ENCODE measurements around the gene ACVR1B. TPM values are rescaled to one million over a fixed set of nuclear protein-coding genes. Genes with fewer than 3 reads are reported as not detected.

ACVR1B gene
- total RNA-seq, 2 donors from 2014 or later, result 7.2 to 8.4 TPM

DNA sequence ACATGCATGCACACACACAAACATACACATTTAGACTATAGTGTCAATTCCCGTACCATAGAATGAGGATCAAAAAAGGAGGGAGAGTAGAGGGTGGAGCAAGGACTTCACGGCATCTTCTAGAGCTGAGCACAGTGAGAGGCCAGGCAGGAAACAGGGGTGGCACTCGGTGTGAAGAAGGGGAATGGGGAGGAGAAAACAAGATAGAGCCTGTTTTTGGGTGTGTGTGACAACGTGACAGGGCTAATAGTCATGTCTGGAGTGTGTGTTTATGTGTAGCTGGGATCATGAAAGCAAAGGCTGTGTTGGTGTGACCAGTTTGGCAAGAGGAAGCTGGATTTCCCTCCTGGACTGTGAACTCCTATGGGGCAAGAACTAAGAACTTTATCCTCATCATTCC lies 9.9 kb upstream of the ACVR1B start:
- H3K36me3 Mint-ChIP-seq (ENCODE audit: insufficient read depth in 2 of 2), result peaks cover 6 to 12% of the 10 kb centered on the region in 2 donors
- ATAC-seq (replicated peaks in 1 of 2), result no peak
- no peak for DNase-seq
- H3K27ac Mint-ChIP-seq, result no peak overlapping the region
- peaks cover 5 to 9% of the 10 kb centered on the region in 2 donors for H3K9me3 Mint-ChIP-seq
- no peak overlapping the region for H3K4me3 Mint-ChIP-seq
- no peaks in the 10 kb centered on the region for H3K4me1 Mint-ChIP-seq (ENCODE audit: low read depth)
- peaks cover 6% of the 10 kb centered on the region for H3K27me3 Mint-ChIP-seq (ENCODE audit: low read depth)

DNA sequence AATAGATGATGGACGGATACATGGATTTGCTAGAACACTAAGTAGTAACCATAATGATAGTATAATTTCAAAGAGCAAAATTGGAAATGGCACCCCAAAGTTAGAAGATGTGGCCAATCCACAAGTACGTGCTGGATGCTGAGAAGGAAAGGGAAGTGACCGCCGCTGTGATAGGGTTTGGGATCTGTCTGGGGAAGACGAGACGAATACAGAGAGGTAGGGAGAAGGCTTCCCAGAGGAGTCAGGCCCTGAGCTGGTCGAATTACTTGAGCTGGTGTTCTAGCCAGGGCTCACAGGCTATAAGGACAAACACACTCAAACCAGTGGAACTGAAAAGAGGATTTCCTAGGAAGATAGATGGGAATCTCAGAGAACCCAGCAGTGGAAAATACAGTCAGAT lies 9.4 kb upstream of the ACVR1B start:
- Mint-ChIP-seq H3K9me3 (peaks cover 5 to 9% of the 10 kb centered on the region in 2 donors), H3K27ac (no peak overlapping the region), H3K27me3 (ENCODE audit: low read depth) (peaks cover 6% of the 10 kb centered on the region), H3K36me3 (ENCODE audit: insufficient read depth in 2 of 2) (peaks cover 6 to 13% of the 10 kb centered on the region in 2 donors), H3K4me3 (no peak overlapping the region), H3K4me1 (ENCODE audit: low read depth) (no peaks in the 10 kb centered on the region)
- ATAC-seq (replicated peaks in 1 of 2), result no peak
- DNase-seq, result no peak

DNA sequence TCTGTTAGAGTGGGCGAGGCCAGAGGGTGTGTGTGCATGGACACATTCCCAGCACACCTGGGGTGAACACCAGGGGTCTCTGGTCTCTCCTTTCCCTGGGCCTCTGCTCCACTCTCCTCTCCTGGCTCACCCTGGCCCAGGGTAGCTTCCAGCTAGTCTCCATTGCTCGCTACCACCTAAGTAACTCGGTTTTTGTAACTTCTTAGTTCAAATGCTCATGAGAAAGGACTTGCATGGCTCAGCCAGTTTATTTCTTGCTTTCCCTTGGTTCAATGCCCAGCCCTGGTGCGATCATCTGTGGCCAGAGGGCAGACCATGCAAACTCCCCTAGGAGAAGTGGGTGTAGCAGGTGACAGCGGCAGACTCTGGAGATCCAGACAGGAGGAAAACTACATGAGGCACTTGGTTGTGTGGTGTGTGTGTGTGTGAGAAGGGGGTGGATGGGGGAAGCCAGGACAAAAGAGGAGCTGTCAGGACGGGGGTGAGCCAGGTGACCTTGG lies 8.9 kb upstream of the ACVR1B start:
- H3K9me3 Mint-ChIP-seq, result peaks cover 5 to 9% of the 10 kb centered on the region in 2 donors
- H3K36me3 Mint-ChIP-seq (ENCODE audit: insufficient read depth in 2 of 2), result peaks cover 6 to 13% of the 10 kb centered on the region in 2 donors

DNA sequence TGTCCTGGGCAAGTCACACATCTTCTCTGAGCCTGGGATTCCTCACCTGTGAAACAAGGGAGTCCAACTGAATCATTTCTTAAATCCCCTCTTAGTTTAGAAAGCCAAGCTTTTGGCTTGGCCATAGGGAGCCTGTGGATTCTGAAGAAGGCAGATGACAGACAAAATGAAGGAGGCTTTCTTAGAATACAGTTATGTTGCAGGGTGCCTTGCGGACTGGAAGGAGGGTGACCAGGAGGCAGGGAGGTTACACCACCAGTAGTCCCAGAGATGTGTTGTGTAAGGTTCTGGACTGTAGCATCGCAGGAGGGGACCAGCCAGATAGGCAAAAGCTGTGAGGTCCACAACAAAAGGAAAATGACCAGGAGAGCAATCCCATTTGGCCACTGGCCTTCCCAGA lies 8.2 kb upstream of the ACVR1B start:
- Mint-ChIP-seq H3K4me3 (no peak overlapping the region), H3K27me3 (ENCODE audit: low read depth) (peaks cover 17% of the 10 kb centered on the region), H3K9me3 (peaks cover 5 to 9% of the 10 kb centered on the region in 2 donors), H3K4me1 (ENCODE audit: low read depth) (no peaks in the 10 kb centered on the region), H3K27ac (no peak overlapping the region), H3K36me3 (ENCODE audit: insufficient read depth in 2 of 2) (peaks cover 6 to 13% of the 10 kb centered on the region in 2 donors)
- ATAC-seq (replicated peaks in 1 of 2), result no peak
- DNase-seq, result no peak

More for the DNA sequence above, 8.9 kb upstream of the ACVR1B start:
- Mint-ChIP-seq H3K4me1 (ENCODE audit: low read depth) (no peaks in the 10 kb centered on the region), H3K27me3 (ENCODE audit: low read depth) (peaks cover 11% of the 10 kb centered on the region), H3K27ac (no peak overlapping the region), H3K4me3 (no peak overlapping the region)
- no peak for DNase-seq
- ATAC-seq (replicated peaks in 1 of 2), result no peak

DNA sequence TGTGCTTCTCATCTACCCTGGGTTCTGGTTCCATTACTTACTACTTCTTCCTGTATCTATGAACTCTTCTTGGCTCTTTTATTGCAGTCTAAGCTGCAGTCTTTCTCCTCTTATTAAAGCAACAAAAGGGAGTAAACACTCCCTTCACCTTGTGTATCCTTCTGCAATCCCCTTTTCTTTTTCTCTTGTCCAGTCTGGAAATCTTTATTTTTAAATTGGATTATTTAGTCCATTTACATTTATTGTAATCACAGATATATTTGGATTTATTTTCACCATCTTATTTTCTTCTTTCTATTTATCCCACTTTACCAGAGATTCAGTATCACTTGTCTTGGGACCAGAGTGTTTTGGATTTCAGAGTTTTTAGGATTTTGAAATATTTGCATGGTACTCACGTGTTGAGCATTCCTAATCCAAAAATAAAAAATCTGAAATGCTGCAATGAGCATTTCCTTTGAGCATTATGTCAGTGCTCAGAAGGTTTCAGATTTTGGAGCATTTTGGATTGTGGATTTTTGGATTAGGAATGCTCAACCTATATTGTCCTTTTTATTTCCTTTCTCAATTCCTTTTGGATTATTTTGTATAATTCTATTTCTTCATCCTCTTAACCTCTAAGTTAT lies 6.8 kb upstream of the ACVR1B start:
- peaks cover 23% of the 10 kb centered on the region for H3K27me3 Mint-ChIP-seq (ENCODE audit: low read depth)
- no peaks in the 10 kb centered on the region for H3K4me1 Mint-ChIP-seq (ENCODE audit: low read depth)
- H3K9me3 Mint-ChIP-seq, result peaks cover 5 to 9% of the 10 kb centered on the region in 2 donors
- peaks cover 6 to 13% of the 10 kb centered on the region in 2 donors for H3K36me3 Mint-ChIP-seq (ENCODE audit: insufficient read depth in 2 of 2)
- H3K27ac Mint-ChIP-seq, result no peak overlapping the region
- no peak for ATAC-seq (replicated peaks in 1 of 2)
- no peak overlapping the region for H3K4me3 Mint-ChIP-seq
- DNase-seq, result no peak

DNA sequence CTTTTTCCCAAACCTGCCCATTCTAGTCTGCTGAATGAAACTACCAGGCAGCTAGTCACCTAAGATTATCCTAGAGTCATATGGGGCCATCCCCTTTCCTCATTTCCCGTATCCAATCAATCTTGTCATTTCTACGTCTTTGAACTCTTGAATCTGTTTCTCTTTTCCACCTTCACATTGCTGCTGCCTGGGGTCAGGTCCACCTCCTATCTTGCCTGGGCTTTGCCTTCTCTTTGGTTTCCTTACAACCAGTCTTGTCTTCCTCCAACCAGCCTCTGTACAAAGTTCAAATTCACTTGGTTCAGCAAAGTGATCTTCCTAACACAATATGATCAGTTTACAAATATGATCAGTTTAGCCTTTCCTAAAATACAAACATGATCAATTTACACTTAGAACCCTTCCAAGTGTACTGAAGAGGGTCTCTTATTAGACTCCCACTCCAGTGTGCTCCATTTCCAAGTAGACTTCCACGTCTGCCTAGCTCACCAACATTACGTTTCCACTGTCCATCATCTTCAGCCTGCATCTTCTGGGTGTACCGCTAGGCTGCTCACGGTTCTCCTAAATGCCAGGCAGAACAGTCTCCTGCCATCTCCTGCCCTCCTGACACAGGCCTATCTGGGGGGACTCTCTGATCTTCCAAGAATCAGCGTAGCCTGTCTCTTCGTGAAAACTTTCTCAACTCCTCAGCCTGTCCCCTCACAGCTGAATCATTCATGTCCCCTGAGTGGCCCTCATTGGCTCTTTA lies 4.1 kb upstream of the ACVR1B start:
- DNase-seq (no peak), ATAC-seq (replicated peaks in 1 of 2) (no peak)
- Mint-ChIP-seq H3K27ac (no peak overlapping the region), H3K4me1 (ENCODE audit: low read depth) (peaks cover 7% of the 10 kb centered on the region), H3K9me3 (peaks cover 5 to 9% of the 10 kb centered on the region in 2 donors), H3K4me3 (no peak overlapping the region), H3K36me3 (ENCODE audit: insufficient read depth in 2 of 2) (peaks cover 6 to 13% of the 10 kb centered on the region in 2 donors), H3K27me3 (ENCODE audit: low read depth) (peaks cover 23% of the 10 kb centered on the region)

DNA sequence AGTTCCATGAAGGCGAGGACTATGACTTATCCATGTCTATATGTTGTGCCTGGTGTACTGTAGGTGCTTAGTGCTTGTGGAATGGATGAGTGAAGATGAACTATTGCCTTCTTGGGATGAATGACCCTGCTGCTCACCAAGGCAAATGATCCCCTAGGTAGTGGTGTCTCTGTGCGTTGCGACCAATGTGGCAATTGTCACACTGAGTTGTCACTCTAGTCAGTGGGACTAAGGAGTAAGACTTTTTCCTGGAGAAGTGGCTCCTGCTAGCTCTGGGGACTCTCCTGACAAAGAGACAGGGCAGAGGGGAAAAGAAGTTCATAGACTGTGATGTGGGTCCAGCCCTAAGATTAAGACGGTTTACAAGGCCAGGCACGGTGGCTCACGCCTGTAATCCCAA lies 3.4 kb upstream of the ACVR1B start:
- peaks cover 6 to 13% of the 10 kb centered on the region in 2 donors for H3K36me3 Mint-ChIP-seq (ENCODE audit: insufficient read depth in 2 of 2)
- DNase-seq, result no peak
- peaks cover 23% of the 10 kb centered on the region for H3K27me3 Mint-ChIP-seq (ENCODE audit: low read depth)
- H3K9me3 Mint-ChIP-seq, result peaks cover 5 to 9% of the 10 kb centered on the region in 2 donors
- no peak for ATAC-seq (replicated peaks in 1 of 2)
- H3K4me1 Mint-ChIP-seq (ENCODE audit: low read depth), result peaks cover 13% of the 10 kb centered on the region
- H3K27ac Mint-ChIP-seq, result no peak overlapping the region
- no peak overlapping the region for H3K4me3 Mint-ChIP-seq

DNA sequence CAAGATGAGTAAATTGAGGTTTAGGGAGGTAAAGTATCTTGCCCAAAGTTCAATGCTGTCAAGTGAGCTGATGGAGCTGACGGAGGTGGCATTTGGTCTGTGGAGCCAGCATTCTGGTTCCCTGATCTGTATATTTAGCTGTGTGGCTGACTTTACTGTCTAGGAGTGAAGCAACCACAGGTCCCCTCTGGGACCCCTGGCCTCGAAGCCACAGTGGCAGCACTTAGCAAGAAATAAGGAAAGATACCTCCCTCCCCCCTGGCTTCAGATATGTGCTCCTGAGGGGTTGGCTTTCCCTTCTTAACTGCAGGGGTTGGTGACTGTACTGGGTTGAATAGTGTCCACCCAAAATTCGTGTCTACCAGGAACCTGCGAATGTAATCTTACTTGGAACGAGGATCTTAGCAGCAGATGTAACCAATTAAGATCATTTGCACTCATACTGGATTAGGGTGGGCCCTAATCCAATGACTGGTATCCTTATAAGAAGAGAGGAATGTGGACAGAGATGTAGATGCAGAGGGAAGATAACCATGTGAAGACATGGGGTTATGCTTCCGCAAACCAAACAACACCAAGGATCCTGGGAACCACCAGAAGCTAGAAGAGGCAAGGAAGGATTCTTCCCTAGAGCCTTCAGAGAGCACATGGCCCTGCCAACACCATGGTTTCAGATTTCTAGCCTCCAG lies 2.0 kb upstream of the ACVR1B start:
- peaks cover 3 to 9% of the 10 kb centered on the region in 2 donors for H3K36me3 Mint-ChIP-seq (ENCODE audit: insufficient read depth in 2 of 2)
- H3K4me3 Mint-ChIP-seq, result peak overlapping the region in 1 of 2 donors; percentile 7
- peaks cover 23% of the 10 kb centered on the region for H3K27me3 Mint-ChIP-seq (ENCODE audit: low read depth)
- peaks cover 1 to 5% of the 10 kb centered on the region in 2 donors for H3K9me3 Mint-ChIP-seq
- no peak for ATAC-seq (replicated peaks in 1 of 2)
- H3K27ac Mint-ChIP-seq, result no peak overlapping the region
- DNase-seq, result no peak
- H3K4me1 Mint-ChIP-seq (ENCODE audit: low read depth), result peaks cover 27% of the 10 kb centered on the region

DNA sequence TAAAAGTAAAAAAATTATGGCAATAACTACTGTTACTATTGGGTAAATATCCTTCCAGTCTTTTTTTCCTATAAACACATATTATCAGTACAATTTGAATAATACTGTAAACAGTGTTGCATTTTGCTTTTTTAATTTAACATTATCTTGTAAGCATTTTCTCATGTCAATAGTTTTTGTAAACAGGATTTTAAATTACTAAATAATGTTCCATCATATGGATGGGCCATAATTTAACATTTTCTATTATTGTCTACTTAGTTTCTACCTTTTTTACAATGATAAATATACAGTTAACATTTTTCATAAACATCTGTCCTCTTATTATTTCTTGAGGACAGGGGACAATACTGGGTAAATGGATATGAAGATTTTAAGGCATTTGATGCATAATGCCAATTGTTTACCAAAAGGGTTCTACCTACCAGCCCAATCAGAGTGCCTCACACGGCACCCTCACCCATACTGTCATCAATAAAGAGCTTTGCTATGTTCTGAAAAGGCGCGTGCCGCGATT lies 759 bp upstream of the ACVR1B start:
- Mint-ChIP-seq H3K4me1 (ENCODE audit: low read depth) (peaks cover 37% of the 10 kb centered on the region), H3K27ac (peak overlapping the region; percentile 25), H3K4me3 (peak overlapping the region; percentile 89 to 96), H3K9me3 (no peaks in the 10 kb centered on the region), H3K27me3 (ENCODE audit: low read depth) (peaks cover 23% of the 10 kb centered on the region), H3K36me3 (ENCODE audit: insufficient read depth in 2 of 2) (peaks cover 2% of the 10 kb centered on the region in 2 donors)
- DNase-seq, result no peak
- ATAC-seq (replicated peaks in 1 of 2), result no peak

DNA sequence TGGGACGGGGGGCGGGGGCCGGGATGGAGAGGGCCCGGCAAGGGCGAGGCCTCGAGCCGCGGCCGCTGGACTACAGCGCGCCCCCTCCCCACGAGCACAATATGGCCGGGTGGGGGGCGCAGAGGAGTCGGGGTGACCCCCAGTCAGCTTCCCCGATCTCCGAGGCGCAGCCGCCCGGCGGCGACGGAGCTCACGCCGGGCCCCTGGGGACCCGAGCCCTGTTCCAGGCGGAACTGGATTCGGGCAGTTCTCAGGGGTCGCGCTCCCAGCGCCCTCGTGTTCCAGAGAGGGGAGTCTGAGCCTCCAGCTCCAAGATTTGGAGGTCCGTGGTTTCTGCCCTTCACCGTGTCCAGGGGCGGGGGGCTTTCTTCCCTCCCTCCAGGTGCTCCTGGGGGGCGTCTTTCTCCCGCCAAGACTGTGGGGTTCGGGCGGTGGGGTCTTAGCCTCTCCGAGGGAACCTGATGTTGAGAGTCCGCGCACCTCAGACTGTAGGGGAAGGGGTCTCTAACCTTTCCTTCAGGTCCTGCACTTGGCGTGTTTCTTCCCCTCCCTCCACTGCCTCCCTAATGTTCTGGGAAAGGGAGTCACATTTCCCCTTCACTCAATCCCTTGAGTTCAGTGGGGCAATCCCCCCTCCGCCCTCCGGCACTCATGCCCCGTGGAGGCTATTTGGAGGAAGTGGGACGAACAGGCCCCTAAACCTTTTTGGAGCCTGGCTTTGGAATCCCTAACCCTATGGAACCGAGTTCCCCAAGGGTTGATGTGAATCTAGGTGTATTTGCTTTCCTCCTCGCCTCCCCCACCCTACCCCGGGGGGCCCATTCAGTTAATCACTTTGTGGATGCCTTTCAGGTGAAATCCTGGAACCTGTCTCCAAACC lies 584 bp downstream of the ACVR1B start:
- Mint-ChIP-seq H3K9me3 (no peaks in the 10 kb centered on the region), H3K27me3 (ENCODE audit: low read depth) (peaks cover 23% of the 10 kb centered on the region), H3K27ac (no peak overlapping the region), H3K4me3 (peak overlapping the region; percentile 33 to 77), H3K36me3 (ENCODE audit: insufficient read depth in 2 of 2) (no peaks in the 10 kb centered on the region), H3K4me1 (ENCODE audit: low read depth) (peaks cover 42% of the 10 kb centered on the region)
- DNase-seq (peak; percentile 8 to 13), ATAC-seq (replicated peaks in 1 of 2) (peak; percentile 5 to 14)

DNA sequence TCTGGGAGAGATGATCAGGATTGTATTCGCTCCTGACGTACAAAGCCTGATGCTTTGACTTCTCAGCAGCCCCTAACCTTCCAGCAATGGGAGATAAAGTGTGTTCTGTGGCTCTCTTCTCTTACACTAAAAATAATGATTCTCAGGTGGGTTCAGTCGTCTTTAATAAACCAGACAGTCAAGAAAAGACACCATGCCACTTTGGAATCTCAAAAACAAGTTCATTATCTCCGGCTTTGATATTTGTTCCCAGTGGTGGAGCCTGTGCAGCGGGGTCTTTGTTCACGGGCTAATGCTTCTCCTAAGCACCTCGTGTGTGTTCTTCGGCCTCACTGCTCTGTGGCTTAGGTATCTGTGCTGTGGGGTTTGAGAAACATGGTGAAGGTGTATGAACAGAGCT lies 1.6 kb downstream of the ACVR1B start:
- Mint-ChIP-seq H3K36me3 (ENCODE audit: insufficient read depth in 2 of 2) (no peaks in the 10 kb centered on the region), H3K9me3 (no peaks in the 10 kb centered on the region), H3K4me1 (ENCODE audit: low read depth) (peaks cover 42% of the 10 kb centered on the region), H3K27ac (no peak overlapping the region), H3K4me3 (peak overlapping the region; percentile 33 to 77), H3K27me3 (ENCODE audit: low read depth) (peaks cover 13% of the 10 kb centered on the region)
- ATAC-seq (replicated peaks in 1 of 2) (no peak), DNase-seq (no peak)

DNA sequence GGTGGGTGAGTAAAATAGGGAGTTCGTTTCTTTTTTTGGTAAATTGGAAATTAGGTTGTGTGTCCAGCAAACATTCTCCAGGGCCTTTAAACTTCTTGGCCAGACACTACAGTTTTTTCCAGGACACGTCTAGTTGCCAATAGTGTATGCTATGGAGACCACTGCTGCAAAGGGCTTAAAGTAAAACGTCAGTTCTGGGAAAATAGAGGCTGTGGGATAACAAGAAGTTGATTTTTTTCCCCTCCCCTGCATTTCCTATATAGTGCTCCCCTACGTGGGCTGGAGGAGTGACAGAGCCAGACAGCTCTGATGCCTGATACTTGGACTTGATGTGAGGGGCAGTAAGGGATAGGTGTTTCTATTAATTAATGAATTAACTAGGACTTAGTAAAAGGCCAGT lies 2.4 kb downstream of the ACVR1B start:
- ATAC-seq (replicated peaks in 1 of 2) (no peak), DNase-seq (no peak)
- Mint-ChIP-seq H3K4me1 (ENCODE audit: low read depth) (peaks cover 42% of the 10 kb centered on the region), H3K36me3 (ENCODE audit: insufficient read depth in 2 of 2) (no peaks in the 10 kb centered on the region), H3K27me3 (ENCODE audit: low read depth) (peaks cover 11% of the 10 kb centered on the region), H3K27ac (peak overlapping the region; percentile 40), H3K9me3 (no peaks in the 10 kb centered on the region), H3K4me3 (peak overlapping the region; percentile 33 to 77)

Data from activated T-cell treated with anti-CD3 and anti-CD28 coated beads, Interleukin-2, amount 50 U/mL, for 72 hours (primary cell).